COLO829 (cell line): ENCODE data around the gene KCNB1.

Experiments used
- DNase-seq: peaks from one replicate; pipeline ENCODE4 v3.0.0; 2012; ENCODE audit warnings: low spot score

KCNB1 gene

DNA sequence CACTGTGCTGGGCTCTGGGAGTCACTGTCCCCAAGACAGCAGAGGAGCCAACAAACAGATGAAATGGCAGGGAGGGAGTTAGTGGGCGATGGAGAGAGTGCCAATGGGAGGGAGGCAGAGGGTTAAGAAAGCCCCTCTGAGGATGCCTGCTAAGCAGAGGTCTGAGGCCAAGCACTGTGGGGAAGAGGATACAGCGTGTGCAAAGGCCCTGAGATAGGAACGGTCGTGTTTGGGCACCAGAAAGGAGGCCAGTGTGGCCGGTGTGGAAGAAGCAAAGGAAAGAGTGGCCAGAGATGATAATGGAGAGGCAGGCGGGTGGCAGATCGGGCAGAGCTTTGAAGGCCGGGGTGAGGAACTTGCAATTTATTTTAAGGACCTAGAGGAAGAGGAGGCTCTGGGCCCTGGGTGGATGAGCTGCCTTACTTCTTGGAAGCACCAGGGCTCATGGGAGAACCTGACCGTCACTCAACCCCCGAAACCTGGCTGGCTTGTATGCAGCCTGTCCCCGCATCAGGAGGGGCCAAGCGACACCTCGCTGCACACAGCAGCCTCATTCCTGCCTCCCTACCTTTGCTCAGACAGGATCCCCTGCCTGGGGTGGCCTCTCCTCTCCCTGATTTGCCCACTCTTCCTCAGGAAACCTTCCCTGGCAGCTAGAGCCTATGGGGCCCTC is 73.0 kb downstream of the KCNB1 start:
- DNase-seq: no peak

DNA sequence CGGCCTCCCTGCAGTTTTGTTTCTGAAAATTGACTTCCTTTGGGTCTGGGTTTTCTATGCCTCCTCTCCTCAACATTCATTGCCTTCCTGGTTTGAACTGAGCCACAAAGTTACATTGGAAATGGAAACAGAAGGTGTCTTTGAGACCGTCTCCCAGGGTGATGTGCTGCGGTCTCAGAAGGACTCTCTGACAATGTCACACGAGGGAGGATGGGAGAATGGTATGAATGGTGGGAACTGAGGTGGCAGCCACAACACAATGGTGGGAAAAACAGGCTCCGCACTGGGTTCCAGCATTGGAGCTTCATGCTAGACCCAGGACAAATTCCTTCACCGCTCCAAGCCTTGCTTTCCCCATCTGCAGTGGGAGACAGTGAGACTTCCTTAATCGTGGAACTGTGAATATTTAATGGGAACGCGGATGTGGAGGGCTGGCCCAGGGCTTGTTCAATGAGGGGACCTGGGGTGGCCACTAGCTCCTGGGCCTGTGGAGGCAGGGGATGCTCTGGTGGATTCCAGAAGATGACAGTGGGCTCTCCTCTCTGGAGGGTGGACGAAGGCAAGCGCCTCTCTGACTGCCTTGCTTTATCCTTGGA is 73.9 kb downstream of the KCNB1 start:
- DNase-seq: no peak

DNA sequence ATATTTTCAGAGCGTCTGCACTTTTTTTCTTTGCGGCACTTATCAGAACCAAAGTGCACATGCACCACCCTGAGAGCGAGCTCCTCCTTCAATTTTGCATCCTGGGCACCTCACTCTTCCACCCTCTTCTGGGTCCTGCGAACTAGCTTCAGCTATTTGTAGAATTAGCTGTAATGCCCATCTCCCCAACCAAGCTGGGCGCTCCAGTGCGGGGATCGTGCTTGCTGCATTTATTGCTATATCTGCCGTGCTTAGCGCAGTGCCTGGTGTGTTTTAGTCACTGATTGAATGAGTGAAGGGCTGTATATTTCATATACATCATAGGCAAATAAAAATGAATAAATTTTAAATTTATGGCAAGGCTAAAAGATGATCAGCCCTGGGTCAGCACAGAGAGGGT is 75.8 kb downstream of the KCNB1 start:
- no peak for DNase-seq

DNA sequence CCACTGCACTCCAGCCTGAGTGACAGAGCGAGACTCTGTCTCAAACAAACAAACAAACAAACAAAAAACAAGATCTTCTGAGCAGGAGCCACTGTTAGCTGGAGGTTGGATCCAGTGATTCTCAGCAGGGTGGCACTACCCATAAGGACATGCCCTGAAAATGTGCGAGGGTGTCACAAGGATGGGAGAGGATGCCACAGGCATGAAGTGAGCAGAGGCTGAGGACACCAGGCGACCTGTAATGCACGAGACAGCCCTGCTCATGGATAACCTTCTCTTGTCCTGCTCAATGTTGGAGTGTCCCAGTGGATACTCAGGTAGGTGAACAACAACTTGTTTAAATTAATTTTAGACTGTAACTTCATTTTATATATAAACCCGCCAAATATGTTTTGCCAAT is 76.8 kb downstream of the KCNB1 start:
- no peak for DNase-seq

DNA sequence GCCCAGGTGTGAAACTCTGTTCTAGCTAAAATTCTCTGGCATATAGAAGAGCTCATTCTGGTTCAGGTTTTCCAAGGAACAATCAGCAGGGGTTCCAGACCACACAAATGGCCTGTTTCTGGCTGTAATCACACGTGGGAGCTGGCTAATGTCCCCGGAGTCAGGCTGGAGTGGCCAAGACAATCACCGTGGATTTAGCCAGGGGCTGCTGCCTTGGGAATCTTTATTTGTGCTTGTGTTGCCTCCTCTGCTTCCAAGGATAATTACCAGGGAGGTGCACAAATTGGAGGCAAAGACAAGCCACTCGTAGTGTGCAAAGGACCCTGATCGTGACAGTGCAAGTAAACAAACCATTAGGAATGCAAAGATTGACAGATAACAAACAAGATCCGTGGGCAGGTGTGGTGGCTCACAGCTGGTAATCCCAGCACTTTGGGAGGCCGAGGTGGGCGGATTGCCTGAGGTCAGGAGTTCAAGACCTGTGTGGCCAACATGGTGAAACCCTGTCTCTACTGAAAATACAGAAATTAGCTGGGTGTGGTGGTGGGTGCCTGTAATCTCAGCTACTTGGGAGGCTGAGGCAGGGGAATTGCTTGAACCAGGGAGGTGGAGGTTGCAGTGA is 77.3 kb downstream of the KCNB1 start:
- no peak for DNase-seq

DNA sequence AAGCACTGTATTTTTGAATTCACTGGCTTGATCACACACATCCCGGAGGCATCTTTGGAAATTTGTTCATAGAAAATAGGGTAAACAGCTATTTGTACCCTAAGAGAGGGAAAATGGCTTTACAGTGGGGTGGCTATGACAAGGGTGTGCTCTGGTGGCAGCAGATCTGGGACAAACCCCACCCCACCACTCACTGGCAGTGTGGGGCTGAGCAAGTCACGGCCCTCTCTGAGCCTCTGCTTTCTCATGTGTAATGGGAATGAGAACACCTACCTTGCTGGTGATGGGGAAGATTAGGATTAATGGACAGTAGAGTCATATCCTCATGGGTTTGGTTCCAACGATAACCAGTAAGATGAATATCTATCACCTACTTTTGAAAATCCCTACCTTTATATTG is 78.0 kb downstream of the KCNB1 start:
- DNase-seq: no peak

DNA sequence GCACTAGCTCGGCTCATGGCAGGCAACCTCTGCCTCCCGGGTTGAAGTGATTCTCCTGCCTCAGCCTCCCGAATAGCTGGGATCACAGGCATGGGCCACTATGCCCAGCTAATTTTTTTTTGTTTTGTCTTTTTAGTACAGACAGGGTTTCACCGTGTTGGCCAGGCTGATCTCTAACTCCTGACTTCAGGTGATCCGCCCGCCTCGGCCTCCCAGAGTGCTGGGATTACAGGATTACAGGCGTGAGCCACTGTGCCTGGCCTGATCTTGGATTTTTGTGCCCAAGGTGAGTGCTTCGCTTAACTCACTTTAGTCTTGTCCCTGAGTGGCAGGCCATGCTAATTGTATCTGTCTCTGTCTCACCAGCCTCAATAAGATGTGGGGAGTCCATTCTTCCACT is 78.6 kb downstream of the KCNB1 start:
- no peak for DNase-seq

DNA sequence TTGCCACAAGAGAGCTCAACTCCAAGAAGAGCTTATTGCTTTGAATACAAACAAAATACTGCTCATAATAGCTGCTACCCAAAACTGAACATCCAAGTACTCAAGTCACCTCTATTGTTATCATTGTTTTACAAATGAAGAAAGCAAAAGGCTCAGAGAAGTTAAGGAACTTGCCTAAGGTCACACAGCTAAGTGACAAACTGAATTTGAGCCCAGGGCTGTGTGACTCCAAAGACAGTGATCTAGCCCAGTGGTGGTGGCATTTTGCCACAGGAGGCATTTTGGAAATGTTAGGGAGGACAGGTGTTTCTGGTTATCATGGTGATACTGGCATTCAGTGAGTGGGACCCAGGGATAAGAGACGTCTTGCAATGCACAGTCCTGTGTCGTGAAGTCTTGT is 79.5 kb downstream of the KCNB1 start:
- DNase-seq: no peak

DNA sequence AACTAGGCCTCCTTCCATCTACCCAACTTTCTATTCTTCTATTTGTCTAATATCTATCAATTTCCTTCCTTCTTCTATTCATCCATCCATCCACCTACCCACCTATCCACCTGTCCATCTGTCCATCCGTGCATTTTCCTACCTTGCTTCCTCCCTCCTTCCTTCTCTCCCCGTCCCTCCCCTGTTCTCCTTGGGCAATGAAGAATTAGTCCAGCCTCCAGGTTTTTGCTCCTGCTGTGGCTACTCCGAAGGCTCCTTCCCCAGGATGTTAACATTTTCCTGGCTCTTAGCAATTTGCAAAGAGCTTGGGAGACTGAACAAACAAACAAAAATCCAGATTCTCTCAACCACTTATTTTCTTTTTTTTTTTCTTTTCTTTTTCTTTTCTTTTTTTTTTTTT is 81.6 kb downstream of the KCNB1 start:
- DNase-seq: no peak

DNA sequence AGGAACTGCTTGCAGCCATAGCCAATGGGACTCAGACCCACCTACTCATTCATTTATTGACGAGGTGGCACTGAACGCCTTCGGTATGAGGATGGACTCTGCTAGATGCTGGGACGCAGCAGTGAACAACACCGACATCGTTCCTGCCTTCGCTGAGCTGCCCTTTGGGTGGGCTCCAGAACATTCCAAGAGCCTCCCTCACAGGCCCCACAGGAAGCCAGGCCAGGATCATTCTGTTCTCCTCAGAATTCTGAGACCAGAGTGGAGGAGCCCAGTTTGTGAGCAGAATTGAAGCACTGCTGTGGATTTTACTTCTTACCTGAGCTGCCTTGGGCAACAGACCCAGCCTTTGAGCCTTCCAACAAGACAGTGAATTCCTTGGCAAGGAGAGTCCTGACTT is 82.1 kb downstream of the KCNB1 start:
- DNase-seq: no peak

DNA sequence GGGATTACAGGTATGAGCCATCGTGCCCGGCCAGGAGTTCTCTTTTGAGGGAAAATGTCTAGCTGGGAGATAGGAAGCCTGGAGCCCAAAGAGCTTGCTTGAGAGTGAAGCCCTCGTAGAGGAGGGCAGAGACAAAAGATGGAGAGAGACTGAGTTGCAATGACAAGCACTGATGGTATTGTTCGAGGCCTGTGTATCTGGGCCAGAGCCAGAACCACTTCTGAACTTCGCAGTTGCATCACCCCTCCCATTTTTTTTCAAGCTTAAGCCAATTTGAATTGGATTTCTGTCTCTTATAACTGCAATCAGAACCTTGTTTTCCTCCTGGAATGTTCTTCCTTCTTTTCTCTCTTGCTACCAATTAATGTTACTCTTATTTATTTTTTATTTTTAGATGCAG is 83.1 kb downstream of the KCNB1 start:
- no peak for DNase-seq

DNA sequence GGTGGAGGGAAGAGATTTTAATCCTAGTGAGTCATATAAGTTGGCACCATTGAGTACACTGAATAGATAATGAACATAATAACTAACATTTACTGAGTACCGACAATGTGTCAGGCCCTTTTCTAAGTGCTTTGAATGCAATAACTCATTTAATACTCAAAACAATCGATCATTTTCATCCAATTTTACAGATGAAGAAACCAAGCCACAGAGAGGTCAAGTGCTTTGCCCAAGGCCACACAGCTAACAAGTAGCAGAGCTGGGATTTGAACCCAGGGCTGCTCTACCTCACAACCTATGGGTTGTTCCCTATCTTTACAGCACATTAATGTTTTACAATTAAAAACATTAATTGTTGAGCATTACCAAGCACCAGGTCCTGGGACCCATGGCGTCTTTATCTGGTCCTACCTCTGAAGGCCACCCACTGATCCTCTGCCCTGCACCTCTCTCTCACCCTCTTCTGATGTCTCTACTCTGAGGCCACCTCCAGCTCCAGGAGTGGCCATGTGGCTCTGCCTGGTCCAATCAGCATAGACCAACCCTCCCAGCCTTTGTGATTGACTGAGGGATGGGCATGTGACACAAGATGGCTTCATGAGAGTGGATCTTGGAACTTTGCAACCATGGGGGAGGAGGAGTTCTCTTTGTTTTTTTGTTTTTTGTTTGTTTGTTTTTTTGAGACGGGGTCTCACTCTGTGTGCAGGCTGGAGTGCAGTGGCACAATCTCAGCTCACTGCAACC is 83.9 kb downstream of the KCNB1 start:
- DNase-seq: no peak

DNA sequence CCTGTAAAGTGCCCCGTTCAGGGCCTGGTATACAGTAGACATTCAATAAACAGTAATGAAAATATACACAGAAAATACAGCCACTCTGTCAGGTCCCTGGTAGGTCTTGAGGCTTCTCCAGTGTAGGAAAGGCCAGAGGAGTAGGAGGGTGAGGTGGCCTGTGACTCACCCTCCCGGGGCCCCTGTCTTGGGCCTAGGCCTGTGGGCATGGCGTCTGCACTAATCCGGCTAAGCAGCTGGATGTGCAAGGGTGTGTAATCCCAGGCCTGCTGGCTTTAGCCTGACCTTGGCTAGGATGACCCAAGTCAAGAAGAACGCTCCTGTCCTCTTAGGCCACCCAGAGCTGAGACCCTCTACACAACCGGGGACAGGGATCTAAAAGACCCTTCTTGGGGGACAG is 84.9 kb downstream of the KCNB1 start:
- DNase-seq: no peak

DNA sequence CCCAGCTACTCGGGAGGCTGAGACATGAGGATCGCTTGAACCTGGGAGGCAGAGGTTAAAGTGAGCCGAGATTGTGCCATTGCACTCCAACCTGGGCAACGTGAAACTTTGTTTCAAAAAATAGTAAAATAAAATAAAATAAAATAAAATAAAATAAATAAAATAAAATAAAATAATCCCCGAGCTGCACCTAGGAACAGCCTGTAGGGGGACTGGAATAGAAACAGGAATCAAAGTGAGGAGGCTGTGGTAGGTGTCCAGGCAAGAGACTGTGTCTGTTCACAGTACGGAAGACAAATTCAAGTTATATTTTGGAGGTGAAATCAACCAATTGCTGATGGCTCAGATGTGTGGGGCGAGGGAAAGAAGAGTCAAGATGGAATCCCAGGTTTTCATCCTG is 86.2 kb downstream of the KCNB1 start:
- DNase-seq: no peak

DNA sequence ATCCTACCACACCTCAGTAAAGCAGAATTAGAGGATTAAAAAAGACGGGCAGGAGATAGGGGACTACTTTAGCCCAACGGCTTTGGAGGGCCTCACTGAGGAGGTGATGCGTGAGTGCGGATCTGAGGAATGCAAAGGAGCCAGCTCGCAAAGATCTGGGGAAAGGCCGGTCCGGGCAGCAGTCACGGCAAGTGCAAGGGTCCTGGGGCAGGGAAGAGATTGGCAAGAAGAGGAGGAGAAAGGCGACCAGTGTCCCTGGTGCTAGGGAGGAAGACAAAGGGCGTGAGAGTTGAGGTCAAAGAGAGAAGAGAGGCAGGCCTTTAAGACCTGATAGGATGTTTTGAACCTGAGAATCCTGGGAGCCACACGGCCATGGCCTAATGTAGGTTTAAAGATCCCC is 86.8 kb downstream of the KCNB1 start:
- DNase-seq: no peak

DNA sequence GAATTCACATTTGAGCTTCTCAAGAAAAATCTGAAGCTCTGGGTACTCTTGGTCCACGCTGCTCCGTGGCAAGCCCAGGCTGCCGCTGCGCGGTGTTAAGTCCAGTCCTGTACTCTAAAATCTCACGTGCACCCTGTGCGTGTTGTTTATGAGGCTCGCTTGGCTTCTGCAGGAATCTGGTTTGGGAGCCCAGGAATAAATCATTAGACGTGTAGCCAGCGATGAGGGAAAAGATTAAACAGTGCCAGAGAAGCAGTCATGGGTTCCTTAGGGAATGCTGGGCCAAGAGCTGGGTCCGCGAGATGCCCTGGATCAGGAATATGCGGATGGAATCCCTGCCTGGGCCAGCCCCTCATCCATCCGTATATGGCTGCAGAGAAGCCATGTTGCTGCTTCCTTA is 87.3 kb downstream of the KCNB1 start:
- no peak for DNase-seq

DNA sequence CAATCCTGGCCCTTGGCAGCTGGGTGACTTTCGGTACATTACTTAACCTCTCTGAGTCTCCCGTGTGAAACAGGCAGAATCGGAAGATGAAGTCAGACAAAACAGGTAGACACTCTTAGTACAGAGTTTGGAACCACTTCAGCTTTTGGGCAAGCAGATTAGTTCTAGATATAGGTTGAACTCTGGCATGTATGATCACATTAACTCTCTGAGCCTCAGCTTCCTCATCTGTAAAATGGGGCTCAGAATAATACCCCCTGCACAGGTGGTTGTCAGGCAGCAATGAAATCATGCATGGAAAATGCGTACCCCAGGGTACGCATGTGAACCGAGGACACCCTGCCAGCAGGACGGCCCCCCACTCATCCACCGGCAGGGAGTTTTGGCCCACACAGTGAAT is 87.7 kb downstream of the KCNB1 start:
- no peak for DNase-seq

DNA sequence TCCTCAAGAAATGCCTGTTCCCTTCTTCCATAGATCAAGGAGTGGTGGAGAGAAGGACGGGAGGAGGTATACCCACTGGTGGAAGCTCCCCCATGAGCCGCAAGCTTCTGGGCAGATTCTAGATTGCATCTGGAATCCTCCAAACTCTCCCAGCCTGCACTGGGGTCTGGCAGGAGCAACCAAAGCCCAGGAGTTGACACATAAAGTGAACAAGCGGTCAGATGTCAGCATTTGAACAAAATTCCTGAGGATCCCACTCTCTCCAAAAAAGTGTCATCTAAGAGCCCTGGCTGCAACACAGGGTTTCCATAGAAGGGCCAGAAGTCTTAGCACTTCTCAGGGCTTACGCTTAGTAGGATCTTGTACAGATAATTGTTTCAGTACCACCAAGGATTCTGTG is 88.2 kb downstream of the KCNB1 start:
- DNase-seq: no peak

DNA sequence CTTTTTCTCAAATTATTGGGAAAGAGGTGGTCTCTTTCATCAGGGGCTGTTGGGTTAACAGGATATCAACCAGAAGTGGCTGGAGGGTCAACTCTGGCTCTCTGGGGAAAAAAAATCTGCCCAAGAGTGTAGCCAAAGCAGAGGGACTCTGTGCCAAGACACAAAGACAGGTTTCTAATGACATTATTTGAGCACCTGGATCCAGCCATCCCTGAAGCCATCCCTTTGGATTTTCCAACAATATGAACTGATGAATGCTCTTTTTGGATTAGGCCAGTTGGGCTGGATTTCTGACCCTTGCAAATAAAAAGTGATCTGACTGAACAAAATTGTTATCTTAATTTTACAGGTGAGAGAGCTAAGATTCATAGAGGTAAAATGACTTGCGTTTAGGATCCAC is 88.7 kb downstream of the KCNB1 start:
- DNase-seq: no peak

DNA sequence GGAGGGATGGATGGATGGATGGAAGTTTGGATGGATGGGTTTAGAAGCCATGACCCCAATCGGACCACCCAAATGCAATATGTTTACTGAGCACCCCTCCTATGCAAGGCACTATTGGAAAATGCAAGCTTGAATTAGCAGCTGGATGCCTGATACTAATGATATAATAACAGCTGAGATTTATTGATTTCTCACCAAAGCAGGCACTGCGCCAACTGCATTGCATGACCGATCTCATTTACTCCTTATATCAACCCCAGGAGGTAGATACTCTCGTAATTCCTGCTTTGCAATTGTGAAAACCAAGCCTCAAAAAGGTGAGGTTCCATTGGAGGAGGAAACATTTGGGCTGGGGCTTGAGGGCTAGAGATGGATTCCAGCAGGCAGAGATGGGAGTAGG is 89.7 kb downstream of the KCNB1 start:
- DNase-seq: no peak

DNA sequence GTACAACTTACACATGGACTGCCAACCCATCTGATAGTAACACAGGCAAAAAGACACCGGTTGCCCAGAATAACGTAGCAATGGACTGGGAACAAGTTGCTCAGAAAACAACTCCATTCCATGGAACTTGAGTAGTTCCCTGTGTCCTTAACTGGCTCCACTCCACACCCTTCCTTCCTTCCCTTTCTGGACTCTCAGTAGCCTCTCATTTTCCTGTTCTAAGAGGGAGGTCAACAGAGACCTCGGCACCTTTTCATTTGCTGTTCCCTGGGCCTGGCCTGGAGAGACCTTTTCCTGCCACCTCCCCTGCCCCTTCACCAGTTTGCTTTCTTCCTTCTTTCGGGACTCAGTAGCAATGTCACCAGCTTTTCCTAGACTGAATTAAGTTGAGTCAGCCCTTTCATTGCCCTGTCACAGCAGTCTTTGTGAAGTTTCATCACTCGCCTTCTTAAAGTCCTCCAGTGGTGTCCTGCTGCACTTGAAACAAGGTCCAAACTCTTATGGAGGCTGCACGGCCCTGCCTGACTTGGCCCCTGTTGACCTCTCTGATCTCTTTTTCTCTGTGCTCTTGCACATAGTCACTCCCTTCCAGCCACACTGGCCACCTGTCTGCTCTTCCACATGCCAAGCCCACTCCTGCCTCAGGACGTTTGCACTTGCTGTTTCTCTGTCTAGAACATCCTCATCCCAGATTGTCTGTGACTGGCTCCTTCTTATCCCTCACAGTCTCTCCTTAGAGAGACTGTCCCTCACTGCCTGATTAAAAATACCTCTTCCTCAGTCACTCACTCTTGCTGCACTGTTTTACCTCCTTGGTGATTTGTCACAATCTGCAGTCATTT is 90.8 kb downstream of the KCNB1 start:
- no peak for DNase-seq

DNA sequence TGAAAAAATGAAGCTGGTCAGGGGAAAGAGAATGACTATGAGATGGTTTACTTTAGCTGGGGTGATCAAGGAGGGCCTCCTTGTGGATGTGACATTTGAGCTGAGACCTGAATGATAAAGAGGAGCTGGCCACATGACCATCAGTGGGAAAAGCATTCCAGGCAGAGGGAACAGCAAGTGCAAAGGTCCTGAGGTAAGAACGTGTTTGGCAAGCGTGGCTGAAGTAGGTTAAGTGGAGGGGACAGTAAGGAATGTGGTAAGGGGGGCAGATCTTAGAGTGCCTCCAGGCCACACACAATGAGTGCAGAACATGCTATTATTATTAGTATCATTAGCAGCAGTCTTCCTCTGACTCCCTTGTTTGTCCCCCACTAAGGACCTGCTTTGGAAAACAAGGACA is 92.6 kb downstream of the KCNB1 start:
- DNase-seq: no peak
